Activated T-helper 2 cell treated with anti-CD3 and anti-CD28 coated beads, Interferon-gamma antibody, Interleukin-2, Interleukin-4, amounts not matched to agents 10 μg/mL and 5 μg/mL and 100 μg/mL, durations not matched to agents 14 hours and 24 hours and 36 hours (primary cell): ENCODE results near the gene HES4. TPM values are rescaled to one million over a fixed set of nuclear protein-coding genes. Genes with fewer than 3 reads are reported as not detected.
A peak's percentile ranks its signal among the peaks of the same experiment; 100 is the strongest.

ENCODE experiments used
- DNase-seq: peaks from one replicate; pipeline ENCODE4 v3.0.0; 2021; ENCODE audit warnings: low spot score
- H3K27ac Mint-ChIP-seq: one replicate; pipeline ENCODE4 v1.8.0; 2021; ENCODE audit warnings: mixed read lengths
- H3K27me3 Mint-ChIP-seq: one replicate; pipeline ENCODE4 v1.8.0; 2021; ENCODE audit warnings: low read depth, mixed read lengths
- H3K36me3 Mint-ChIP-seq: one replicate; pipeline ENCODE4 v1.8.0; 2021; ENCODE audit warnings: low read depth, mixed read lengths
- H3K4me1 Mint-ChIP-seq: one replicate; pipeline ENCODE4 v1.8.0; 2021; ENCODE audit warnings: low read depth, mixed read lengths
- H3K4me3 Mint-ChIP-seq: one replicate; pipeline ENCODE4 v1.8.0; 2021; ENCODE audit warnings: low read depth, mild to moderate bottlenecking, moderate library complexity, mixed read lengths
- H3K9me3 Mint-ChIP-seq: one replicate; pipeline ENCODE4 v1.8.0; 2021; ENCODE audit warnings: mixed read lengths
- intact Hi-C: fragments of 100-400 bp; cut with micrococcal nuclease; formaldehyde crosslinking; loops from one replicate; pipeline ENCODE4 v1.15.1; 2023
- total RNA-seq: library from RNA; stranded (reverse); gene quantifications from 2 replicates; pipeline ENCODE4 v1.2.3, GENCODE V29; 2022

HES4 gene, protein sequence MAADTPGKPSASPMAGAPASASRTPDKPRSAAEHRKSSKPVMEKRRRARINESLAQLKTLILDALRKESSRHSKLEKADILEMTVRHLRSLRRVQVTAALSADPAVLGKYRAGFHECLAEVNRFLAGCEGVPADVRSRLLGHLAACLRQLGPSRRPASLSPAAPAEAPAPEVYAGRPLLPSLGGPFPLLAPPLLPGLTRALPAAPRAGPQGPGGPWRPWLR
- 2.0 and 3.1 TPM in 2 replicates for total RNA-seq

DNA sequence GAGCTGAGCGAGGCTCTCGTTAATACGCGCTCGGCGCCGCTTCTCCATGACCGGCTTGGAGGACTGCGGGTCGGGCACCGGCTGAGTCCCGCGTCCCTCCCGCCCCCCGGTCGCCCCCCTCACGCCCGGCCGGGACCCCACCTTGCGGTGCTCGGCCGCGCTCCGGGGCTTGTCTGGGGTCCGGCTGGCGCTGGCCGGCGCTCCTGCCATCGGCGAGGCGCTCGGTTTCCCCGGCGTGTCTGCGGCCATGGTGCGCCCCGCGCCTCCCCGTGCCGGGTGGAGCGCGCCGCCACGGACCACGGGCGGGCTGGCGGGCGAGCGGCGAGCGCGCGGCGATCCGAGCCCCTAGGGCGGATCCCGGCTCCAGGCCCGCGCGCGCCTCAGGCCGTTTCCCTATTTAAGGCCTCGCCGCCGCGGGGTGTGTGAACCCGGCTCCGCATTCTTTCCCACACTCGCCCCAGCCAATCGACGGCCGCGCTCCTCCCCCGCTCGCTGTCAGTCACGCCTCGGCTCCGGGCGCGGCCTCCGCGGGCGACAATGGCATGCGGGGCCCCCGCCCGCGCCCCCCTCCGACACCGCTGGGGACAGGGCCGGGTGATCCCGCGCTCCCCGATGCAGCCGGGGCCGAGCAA is at the start of gene HES4:
HES4 (minus strand) TSS at position 373 of the 632 bp plus-strand sequence; CDS start at position 249, 124 bp downstream.
- H3K9me3 Mint-ChIP-seq: no peaks in the 10 kb centered on the region
- peak within 1 kb of the TSS; percentile 76 for H3K27ac Mint-ChIP-seq
- H3K4me1 Mint-ChIP-seq: peaks cover 8% of the 10 kb centered on the region
- peaks cover 31% of the 10 kb centered on the region for H3K27me3 Mint-ChIP-seq
- peak within 1 kb of the TSS; percentile 75 for H3K4me3 Mint-ChIP-seq
- intact Hi-C loops: no loop called here
- no peak for DNase-seq
- H3K36me3 Mint-ChIP-seq: no peaks in the 10 kb centered on the region

DNA sequence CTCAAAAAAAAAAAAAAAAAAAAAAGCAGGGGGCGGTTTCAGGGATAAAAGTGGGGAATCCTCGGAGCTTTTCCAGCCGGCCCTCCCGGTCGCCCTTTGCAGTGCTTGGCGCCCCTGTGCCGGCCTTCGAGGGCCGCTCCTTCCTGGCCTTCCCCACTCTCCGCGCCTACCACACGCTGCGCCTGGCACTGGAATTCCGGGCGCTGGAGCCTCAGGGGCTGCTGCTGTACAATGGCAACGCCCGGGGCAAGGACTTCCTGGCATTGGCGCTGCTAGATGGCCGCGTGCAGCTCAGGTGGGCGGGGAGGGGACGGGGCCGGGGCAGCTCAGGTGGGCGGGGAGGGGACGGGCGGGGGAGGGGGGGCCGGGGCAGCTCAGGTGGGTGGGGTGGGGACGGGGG is 48.9 kb upstream of the HES4 start:
- Mint-ChIP-seq H3K4me1 (no peaks in the 10 kb centered on the region), H3K9me3 (no peaks in the 10 kb centered on the region), H3K27me3 (no peaks in the 10 kb centered on the region), H3K36me3 (no peaks in the 10 kb centered on the region), H3K27ac (no peak overlapping the region), H3K4me3 (no peak overlapping the region)
- intact Hi-C loops: no loop called here
- DNase-seq: no peak

DNA sequence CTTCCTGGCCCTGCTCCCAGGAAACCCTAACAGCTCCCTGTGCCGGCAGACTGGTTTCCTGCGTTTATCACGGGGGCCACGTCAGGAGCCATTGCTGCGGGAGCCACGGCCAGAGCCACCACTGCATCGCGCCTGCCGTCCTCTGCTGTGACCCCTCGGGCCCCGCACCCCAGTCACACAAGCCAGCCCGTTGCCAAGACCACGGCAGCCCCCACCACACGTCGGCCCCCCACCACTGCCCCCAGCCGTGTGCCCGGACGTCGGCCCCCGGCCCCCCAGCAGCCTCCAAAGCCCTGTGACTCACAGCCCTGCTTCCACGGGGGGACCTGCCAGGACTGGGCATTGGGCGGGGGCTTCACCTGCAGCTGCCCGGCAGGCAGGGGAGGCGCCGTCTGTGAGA is 48.1 kb upstream of the HES4 start:
- no peaks in the 10 kb centered on the region for H3K4me1 Mint-ChIP-seq
- no peaks in the 10 kb centered on the region for H3K27me3 Mint-ChIP-seq
- H3K4me3 Mint-ChIP-seq: no peak overlapping the region
- H3K27ac Mint-ChIP-seq: no peak overlapping the region
- DNase-seq: no peak
- intact Hi-C loops: no loop called here
- no peaks in the 10 kb centered on the region for H3K9me3 Mint-ChIP-seq
- H3K36me3 Mint-ChIP-seq: no peaks in the 10 kb centered on the region

DNA sequence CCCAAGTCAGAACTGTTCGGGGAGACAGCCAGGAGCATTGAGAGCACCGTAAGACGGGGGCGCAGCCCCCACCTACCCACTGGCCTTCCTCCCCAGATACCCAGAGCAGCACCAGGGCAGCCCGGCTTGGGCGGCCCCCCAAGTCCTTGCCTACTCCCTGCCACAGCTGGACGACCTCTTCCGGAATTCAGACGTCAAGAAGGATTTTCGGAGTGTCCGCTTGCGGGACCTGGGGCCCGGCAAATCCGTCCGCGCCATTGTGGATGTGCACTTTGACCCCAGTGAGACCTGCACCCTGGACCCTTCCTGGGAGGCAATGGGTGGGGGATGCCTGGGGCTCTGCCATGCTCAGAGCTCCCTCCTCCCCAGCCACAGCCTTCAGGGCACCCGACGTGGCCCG is 47.5 kb upstream of the HES4 start:
- Mint-ChIP-seq H3K4me3 (no peak overlapping the region), H3K9me3 (no peaks in the 10 kb centered on the region), H3K27ac (no peak overlapping the region), H3K27me3 (no peaks in the 10 kb centered on the region), H3K4me1 (no peaks in the 10 kb centered on the region), H3K36me3 (no peaks in the 10 kb centered on the region)
- intact Hi-C loops: no loop called here
- DNase-seq: no peak

DNA sequence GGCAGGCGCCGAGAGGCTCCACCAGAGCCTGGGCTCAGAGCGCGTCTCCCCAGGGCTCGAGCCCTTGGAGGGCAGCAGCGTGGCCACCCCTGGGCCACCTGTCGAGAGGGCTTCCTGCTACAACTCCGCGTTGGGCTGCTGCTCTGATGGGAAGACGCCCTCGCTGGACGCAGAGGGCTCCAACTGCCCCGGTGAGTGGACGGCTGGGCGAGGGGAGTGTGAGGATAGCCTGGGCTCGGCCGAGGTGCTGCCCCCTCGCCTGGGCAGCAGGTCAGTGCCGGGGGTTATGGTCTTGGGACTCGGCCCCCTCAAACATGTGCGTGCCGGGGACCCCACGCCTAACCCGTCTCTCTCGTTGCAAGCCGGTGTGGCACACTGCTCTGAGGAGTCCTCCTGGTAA is 46.9 kb upstream of the HES4 start:
- intact Hi-C loops: no loop called here
- Mint-ChIP-seq H3K27ac (no peak overlapping the region), H3K27me3 (no peaks in the 10 kb centered on the region), H3K9me3 (no peaks in the 10 kb centered on the region), H3K36me3 (no peaks in the 10 kb centered on the region), H3K4me1 (no peaks in the 10 kb centered on the region), H3K4me3 (no peak overlapping the region)
- no peak for DNase-seq

DNA sequence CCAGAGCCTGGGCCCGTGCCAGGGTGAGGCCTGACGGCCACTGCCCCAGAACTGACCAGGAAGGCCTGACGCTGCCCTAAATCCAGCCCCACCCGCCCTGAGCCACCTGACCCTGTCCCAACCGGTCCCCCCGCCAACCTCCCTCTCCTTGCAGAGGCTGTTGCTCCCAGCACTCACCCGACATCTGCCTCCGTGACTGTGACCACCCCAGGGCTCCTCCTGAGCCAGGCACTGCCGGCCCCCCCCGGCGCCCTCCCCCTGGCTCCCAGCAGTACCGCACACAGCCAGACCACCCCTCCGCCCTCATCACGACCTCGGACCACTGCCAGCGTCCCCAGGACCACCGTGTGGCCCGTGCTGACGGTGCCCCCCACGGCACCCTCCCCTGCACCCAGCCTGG is 46.3 kb upstream of the HES4 start:
- intact Hi-C loops: no loop called here
- Mint-ChIP-seq H3K4me1 (no peaks in the 10 kb centered on the region), H3K9me3 (no peaks in the 10 kb centered on the region), H3K36me3 (no peaks in the 10 kb centered on the region), H3K27me3 (no peaks in the 10 kb centered on the region), H3K27ac (no peak overlapping the region), H3K4me3 (no peak overlapping the region)
- DNase-seq: no peak

DNA sequence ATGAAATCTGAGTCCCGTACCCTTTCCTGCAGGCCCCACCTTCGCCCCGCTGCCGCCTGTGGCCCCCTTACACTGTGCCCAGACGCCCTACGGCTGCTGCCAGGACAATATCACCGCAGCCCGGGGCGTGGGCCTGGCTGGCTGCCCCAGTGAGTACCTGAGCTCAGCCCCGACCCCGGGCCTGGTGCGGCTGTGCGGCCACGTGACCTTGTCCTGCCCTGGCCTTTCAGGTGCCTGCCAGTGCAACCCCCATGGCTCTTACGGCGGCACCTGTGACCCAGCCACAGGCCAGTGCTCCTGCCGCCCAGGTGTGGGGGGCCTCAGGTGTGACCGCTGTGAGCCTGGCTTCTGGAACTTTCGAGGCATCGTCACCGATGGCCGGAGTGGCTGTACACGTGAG is 45.2 kb upstream of the HES4 start:
- intact Hi-C loops: no loop called here
- H3K27ac Mint-ChIP-seq: no peak overlapping the region
- no peak for DNase-seq
- no peaks in the 10 kb centered on the region for H3K27me3 Mint-ChIP-seq
- no peaks in the 10 kb centered on the region for H3K9me3 Mint-ChIP-seq
- H3K4me1 Mint-ChIP-seq: no peaks in the 10 kb centered on the region
- no peak overlapping the region for H3K4me3 Mint-ChIP-seq
- H3K36me3 Mint-ChIP-seq: no peaks in the 10 kb centered on the region

DNA sequence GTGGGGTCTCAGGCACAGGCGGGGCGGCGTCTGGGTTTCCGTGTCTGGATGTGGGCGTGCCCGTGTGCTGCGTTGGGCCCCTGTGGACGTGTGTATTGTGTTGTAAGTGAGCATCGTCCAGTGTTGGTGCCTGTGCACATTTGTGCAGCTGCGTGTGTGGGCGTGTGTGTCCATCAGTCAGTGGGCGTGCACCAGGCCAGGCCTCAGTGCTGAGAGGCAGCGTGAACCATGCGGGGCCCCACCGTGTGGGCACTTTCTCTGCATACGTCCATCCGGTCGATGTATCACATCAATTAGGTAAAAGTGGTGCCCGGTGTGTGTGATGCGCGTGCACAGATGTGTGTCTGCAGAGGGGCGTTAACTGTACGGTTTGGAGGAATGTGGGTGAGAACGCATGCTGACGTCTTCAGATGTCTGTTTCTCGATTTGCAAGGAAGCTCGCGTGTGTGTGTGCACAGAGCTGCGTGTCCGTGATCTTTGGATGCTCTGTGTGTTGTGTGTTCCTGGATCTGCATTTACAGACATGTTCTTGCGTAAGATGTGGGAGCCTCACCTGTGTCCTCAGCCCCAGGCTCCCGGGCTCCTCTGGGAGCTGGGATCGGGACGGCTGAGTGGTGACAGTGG is 44.7 kb upstream of the HES4 start:
- intact Hi-C loops: no loop called here
- Mint-ChIP-seq H3K27me3 (peaks cover 3% of the 10 kb centered on the region), H3K4me3 (no peak overlapping the region), H3K27ac (no peak overlapping the region), H3K4me1 (peaks cover 2% of the 10 kb centered on the region), H3K36me3 (no peaks in the 10 kb centered on the region), H3K9me3 (no peaks in the 10 kb centered on the region)
- no peak for DNase-seq

DNA sequence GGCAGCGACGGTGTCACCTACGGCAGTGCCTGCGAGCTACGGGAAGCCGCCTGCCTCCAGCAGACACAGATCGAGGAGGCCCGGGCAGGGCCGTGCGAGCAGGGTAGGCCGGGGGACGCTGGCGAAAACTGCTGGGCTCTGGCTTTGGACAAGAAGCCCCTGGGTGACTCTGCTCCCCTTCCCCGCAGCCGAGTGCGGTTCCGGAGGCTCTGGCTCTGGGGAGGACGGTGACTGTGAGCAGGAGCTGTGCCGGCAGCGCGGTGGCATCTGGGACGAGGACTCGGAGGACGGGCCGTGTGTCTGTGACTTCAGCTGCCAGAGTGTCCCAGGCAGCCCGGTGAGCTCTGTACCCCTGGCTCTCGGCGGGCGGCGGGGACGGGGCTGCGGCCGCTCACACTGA is 44.0 kb upstream of the HES4 start:
- intact Hi-C loops: no loop called here
- no peaks in the 10 kb centered on the region for H3K36me3 Mint-ChIP-seq
- no peak overlapping the region for H3K4me3 Mint-ChIP-seq
- no peaks in the 10 kb centered on the region for H3K9me3 Mint-ChIP-seq
- H3K4me1 Mint-ChIP-seq: peaks cover 6% of the 10 kb centered on the region
- H3K27me3 Mint-ChIP-seq: peaks cover 8% of the 10 kb centered on the region
- no peak for DNase-seq
- H3K27ac Mint-ChIP-seq: no peak overlapping the region

DNA sequence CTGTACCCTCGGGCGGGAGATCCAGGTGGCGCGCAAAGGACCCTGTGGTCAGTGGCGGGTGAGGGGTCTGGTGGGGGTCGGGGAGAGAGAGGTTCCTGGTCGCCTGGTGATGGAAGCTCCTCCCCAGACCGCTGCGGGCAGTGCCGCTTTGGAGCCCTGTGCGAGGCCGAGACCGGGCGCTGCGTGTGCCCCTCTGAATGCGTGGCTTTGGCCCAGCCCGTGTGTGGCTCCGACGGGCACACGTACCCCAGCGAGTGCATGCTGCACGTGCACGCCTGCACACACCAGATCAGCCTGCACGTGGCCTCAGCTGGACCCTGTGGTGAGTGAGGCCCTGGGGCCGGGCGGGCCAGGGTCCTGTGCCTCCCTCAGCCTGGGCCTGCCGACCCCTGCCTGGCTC is 43.5 kb upstream of the HES4 start:
- intact Hi-C loops: no loop called here
- Mint-ChIP-seq H3K27ac (no peak overlapping the region), H3K4me3 (no peak overlapping the region), H3K9me3 (no peaks in the 10 kb centered on the region), H3K27me3 (peaks cover 13% of the 10 kb centered on the region), H3K4me1 (peaks cover 11% of the 10 kb centered on the region), H3K36me3 (no peaks in the 10 kb centered on the region)
- DNase-seq: no peak

DNA sequence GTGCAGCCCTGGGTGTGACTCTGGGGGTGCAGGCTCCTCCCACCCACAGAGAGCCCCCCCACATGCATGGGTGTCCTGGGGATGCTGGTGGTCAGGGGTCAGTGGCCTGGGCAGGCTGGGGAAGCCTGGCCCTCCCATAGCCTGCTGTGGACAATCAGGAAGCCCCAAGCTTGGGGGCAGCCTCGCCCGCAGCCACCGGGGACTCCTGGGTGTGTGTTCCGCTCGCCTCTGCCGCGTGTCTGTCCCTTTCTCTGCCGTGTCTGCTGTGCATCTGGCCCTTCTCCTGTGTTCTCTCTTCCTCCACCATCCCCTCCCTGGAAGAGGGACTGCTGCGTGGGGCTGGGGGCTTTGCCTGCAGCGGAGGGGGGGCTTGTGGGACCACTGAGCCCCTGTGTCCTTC is 42.9 kb upstream of the HES4 start:
- Mint-ChIP-seq H3K4me3 (no peak overlapping the region), H3K4me1 (peaks cover 11% of the 10 kb centered on the region), H3K27ac (no peak overlapping the region), H3K27me3 (peaks cover 15% of the 10 kb centered on the region), H3K36me3 (no peaks in the 10 kb centered on the region), H3K9me3 (no peaks in the 10 kb centered on the region)
- intact Hi-C loops: no loop called here
- DNase-seq: no peak

DNA sequence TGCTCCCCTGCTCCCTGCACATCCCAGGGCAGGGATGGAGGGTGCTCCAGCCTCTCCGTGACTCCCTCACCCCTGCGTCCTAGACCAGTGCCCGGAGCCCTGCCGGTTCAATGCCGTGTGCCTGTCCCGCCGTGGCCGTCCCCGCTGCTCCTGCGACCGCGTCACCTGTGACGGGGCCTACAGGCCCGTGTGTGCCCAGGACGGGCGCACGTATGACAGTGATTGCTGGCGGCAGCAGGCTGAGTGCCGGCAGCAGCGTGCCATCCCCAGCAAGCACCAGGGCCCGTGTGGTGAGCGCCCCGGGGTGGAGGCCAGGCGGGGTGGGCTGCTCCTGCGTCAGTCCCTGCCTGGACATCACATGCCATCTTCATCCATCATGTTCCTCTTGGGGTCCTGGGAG is 42.0 kb upstream of the HES4 start:
- H3K9me3 Mint-ChIP-seq: no peaks in the 10 kb centered on the region
- DNase-seq: no peak
- H3K27ac Mint-ChIP-seq: no peak overlapping the region
- H3K4me3 Mint-ChIP-seq: no peak overlapping the region
- H3K4me1 Mint-ChIP-seq: peaks cover 11% of the 10 kb centered on the region
- intact Hi-C loops: loop anchor here (2.0 kb wide), 2 partner anchors 17 to 75 kb away; partner anchors contain the start of gene C1orf159
- H3K36me3 Mint-ChIP-seq: no peaks in the 10 kb centered on the region
- H3K27me3 Mint-ChIP-seq: peaks cover 15% of the 10 kb centered on the region

DNA sequence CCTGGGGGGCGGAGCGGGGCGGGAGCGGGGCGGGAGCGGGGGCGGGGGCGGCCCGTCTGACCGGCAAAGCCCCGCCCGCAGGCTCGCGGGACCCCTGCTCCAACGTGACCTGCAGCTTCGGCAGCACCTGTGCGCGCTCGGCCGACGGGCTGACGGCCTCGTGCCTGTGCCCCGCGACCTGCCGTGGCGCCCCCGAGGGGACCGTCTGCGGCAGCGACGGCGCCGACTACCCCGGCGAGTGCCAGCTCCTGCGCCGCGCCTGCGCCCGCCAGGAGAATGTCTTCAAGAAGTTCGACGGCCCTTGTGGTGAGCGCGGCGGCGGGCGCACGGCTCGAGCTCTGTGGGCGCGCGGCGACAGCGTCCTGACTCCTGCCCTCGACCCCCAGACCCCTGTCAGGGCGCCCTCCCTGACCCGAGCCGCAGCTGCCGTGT is 41.2 kb upstream of the HES4 start:
- no peak for DNase-seq
- Mint-ChIP-seq H3K36me3 (no peaks in the 10 kb centered on the region), H3K9me3 (no peaks in the 10 kb centered on the region), H3K27ac (no peak overlapping the region), H3K4me3 (no peak overlapping the region), H3K27me3 (peaks cover 17% of the 10 kb centered on the region), H3K4me1 (peaks cover 11% of the 10 kb centered on the region)
- intact Hi-C loops: loop anchor here (2.0 kb wide), 2 partner anchors 18 to 76 kb away; partner anchors contain the start of gene C1orf159
